NB4 (cell line): ENCODE results near the gene SWI5.

Experiments used
- DNase-seq: peaks from one replicate; pipeline ENCODE4 v3.0.0; 2010; ENCODE audit warnings: low read depth
- H3K4me3 ChIP-seq: one replicate; pipeline ENCODE4 v1.5.1; 2011; ENCODE audit warnings: mild to moderate bottlenecking, low read depth, low read length, moderate library complexity
- MYC ChIP-seq: IDR thresholded peaks from 2 replicates; pipeline ENCODE4 v1.6.1; 2011; ENCODE audit warnings: low read depth, low read length
- POLR2A ChIP-seq: IDR thresholded peaks from 2 replicates; pipeline ENCODE4 v1.6.1; 2011; ENCODE audit warnings: mild to moderate bottlenecking; ENCODE audit not compliant: insufficient read length; ENCODE audit errors: extremely low read depth
- TF ChIP-seq, protein P1 (sequence below): IDR thresholded peaks from 2 replicates; pipeline ENCODE4 v1.6.1; 2011; ENCODE audit warnings: low read depth, low read length
- TF ChIP-seq, protein P2 (sequence below): IDR thresholded peaks from one replicate; pipeline ENCODE4 v1.5.1; 2012; ENCODE audit warnings: low read depth, low read length

Gene SWI5

DNA sequence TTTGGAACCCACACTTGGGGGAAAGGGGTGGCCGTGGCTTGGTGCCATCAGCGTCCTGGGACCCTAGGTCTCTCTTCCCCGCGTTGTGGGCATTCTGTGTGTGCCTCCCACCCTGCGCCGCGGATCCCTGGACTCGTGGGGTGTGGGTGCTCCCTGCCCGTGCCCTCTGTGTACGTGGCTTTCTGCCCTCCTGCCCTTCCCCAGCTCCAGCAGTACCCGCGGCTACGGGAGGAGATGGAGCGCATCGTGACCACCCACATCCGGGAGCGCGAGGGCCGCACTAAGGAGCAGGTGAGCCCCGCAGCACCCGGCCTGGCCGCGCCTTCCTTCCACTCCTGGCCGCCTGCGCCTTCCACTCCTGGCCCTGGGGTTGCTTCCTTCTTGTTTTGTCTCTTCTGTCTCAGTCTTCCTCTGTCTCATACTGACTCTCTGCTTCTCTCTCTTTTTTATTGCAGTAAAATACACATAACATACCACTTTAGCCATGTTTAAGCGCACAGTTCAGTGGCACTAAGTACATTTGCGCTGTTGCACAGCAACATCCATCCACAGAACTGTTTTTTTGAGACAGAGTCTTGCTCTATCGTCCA is 42.2 kb upstream of the SWI5 start:
- TF ChIP-seq MYC (no peak), POLR2A (no peak)
- TF ChIP-seq, protein P1, sequence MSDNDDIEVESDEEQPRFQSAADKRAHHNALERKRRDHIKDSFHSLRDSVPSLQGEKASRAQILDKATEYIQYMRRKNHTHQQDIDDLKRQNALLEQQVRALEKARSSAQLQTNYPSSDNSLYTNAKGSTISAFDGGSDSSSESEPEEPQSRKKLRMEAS = no peak
- TF ChIP-seq, protein P2, sequence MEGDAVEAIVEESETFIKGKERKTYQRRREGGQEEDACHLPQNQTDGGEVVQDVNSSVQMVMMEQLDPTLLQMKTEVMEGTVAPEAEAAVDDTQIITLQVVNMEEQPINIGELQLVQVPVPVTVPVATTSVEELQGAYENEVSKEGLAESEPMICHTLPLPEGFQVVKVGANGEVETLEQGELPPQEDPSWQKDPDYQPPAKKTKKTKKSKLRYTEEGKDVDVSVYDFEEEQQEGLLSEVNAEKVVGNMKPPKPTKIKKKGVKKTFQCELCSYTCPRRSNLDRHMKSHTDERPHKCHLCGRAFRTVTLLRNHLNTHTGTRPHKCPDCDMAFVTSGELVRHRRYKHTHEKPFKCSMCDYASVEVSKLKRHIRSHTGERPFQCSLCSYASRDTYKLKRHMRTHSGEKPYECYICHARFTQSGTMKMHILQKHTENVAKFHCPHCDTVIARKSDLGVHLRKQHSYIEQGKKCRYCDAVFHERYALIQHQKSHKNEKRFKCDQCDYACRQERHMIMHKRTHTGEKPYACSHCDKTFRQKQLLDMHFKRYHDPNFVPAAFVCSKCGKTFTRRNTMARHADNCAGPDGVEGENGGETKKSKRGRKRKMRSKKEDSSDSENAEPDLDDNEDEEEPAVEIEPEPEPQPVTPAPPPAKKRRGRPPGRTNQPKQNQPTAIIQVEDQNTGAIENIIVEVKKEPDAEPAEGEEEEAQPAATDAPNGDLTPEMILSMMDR = no peak
- DNase-seq = no peak
- no peak overlapping the region for H3K4me3 ChIP-seq

DNA sequence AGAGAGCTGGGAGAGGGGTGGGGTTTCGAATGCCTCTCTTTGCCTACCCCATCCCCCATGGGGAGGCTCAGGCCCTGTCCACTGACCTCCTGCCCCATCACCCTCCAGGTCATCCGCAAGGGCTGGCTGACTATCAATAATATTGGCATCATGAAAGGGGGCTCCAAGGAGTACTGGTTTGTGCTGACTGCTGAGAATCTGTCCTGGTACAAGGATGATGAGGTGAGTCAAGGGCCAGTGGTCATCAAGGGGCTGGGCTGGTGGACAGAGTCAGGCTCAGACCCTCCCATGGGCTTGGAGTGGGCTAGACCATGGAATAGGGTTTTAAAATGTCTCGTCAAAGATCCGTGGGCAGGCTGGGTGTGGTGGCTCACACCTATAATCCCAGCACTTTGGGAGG is 34.0 kb upstream of the SWI5 start:
- no peak for TF ChIP-seq MYC
- TF ChIP-seq, protein P2 = no peak
- TF ChIP-seq, protein P1 = no peak
- TF ChIP-seq POLR2A = no peak
- DNase-seq = no peak
- no peak overlapping the region for H3K4me3 ChIP-seq

DNA sequence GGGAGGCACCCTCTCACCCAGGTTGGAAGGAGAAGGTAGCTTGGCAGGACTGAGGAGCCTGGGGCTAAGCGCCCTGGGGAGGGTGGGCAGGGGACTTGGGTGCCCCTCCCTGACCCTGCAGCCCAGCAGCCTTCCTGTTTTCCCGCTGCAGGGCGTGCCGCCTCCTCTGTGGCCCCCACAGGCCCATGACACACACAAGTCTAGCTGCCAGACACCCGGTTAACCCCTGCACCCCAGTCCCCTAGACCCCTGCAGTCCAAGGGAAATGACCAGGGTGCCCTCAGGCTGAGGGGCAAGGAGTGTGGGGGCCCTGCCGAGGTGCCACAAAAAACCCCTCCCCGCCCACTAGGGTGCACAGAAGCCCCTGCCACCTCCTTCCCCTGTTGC is 33.3 kb upstream of the SWI5 start:
- no peak overlapping the region for H3K4me3 ChIP-seq
- no peak for DNase-seq

DNA sequence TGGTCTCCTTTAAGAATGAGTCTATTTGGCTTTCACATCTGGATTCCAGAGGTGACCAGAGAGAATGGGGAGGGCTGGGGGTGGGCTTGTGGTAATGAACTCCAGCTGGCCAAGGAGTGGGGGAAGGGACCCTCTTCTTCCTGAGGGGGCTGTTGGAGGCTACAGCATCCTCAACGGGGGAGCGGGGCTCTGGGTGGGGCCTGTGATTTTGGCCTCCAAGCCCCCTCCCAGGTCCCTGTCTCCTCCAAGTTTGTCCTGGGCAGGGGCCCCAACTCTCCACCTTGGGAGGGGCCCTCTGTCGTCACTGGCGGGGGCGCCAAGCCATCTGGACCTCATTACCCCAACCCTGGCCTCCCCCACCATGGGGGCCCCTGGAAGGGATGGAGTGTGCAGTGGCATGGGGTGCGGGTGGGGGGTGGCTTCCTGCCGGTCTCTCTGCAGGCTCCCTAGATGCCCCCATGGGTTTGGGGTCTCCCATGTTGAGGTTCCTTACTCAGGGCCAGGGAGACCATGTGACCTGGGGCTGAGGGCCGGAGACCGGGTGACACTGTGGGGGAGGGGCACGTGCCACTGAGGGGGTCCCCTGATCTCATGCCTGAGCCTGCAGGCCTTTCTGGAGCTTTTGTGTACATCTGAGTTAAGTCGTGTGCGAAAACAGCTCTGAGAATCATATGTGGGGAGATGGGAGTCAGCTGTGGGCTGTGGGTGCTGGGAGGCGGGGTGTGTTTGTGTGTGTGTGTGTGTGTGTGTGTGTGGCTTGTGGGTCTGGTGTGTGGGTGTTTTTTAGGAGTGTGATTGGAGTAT is 32.7 kb upstream of the SWI5 start:
- TF ChIP-seq, protein P1 = no peak
- TF ChIP-seq, protein P2 = no peak
- no peak for TF ChIP-seq POLR2A
- TF ChIP-seq MYC = no peak
- H3K4me3 ChIP-seq = no peak overlapping the region
- no peak for DNase-seq

More for the DNA sequence above, 33.3 kb upstream of the SWI5 start:
- no peak for TF ChIP-seq MYC
- TF ChIP-seq, protein P1 = no peak
- TF ChIP-seq, protein P2 = no peak
- TF ChIP-seq POLR2A = no peak

DNA sequence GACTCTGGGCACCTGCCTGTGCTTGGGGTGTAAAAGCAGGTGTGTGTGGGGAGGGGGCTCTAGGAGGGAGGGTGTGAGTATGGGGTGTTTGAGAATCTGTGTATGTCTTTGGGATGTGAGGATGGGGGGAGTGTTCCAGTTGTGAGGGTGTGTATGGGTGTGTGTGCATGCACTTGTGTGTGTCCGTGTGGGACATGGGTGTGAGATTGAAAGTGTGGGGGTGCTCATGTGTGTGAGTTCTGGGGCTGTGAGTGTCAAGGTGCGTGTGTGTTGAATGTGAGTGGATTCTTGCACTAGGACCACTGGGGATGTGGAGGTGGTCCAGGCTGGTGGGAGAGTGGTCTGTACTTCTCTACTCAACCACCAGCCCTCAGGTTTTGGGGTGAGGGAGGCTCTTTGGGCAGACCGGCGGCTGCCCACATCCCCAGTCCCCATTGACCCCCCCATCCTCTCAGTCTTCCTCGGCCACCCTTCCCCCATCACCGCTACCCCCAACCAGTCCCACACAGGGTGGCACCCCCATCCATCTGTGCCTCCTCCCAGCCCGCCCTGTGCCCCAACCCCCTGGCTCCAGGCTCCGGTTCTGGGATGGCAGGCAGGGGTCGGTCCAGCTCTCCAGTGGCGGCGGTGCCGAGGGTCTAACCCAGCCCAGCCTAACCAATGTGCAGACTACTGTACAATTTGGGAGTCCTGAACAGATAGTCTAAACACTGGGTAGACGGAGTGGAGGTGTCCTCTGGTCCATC is 31.8 kb upstream of the SWI5 start:
- DNase-seq = peak; percentile 30
- TF ChIP-seq, protein P1 = no peak
- TF ChIP-seq, protein P2 = no peak
- TF ChIP-seq POLR2A (no peak), MYC (no peak)
- peak overlapping the region; percentile 71 for H3K4me3 ChIP-seq
